Stomach smooth muscle (tissue), 2 donors: ENCODE results near the gene DCDC1.
"Not testable (repeated sequence)": the region's sequence is repeated elsewhere in the genome, so short reads cannot be mapped to it uniquely, and the experiment has no call there.

Experiments
- H3K27ac ChIP-seq: one replicate; pipeline ENCODE4 v1.7.0; 2013; ENCODE audit warnings: mild to moderate bottlenecking, low read length, inconsistent platforms
- H3K27me3 ChIP-seq, 2 donors: one replicate each; pipeline ENCODE4 v1.7.0; 2013; ENCODE audit warnings: low read length in 2 of 2; ENCODE audit not compliant: insufficient read depth in 2 of 2, control insufficient read depth in 1 of 2
- H3K36me3 ChIP-seq, 2 donors: one replicate each; pipeline ENCODE4 v1.7.0; 2013; ENCODE audit warnings: low read length in 2 of 2; ENCODE audit not compliant: control insufficient read depth in 2 of 2, insufficient read depth in 2 of 2
- H3K4me1 ChIP-seq: one replicate; pipeline ENCODE4 v1.7.0; 2013; ENCODE audit warnings: low read length; ENCODE audit not compliant: control insufficient read depth, insufficient read depth
- H3K4me3 ChIP-seq, 2 donors: one replicate each; pipeline ENCODE4 v1.7.0; 2013; ENCODE audit warnings: low read length in 2 of 2
- H3K9ac ChIP-seq, 2 donors: one replicate each; pipeline ENCODE4 v1.7.0; 2013; ENCODE audit warnings: low read length in 2 of 2, mild to moderate bottlenecking in 1 of 2
- H3K9me3 ChIP-seq, 2 donors: one replicate each; pipeline ENCODE4 v1.7.0; 2013; ENCODE audit warnings: low read length in 2 of 2; ENCODE audit not compliant: control insufficient read depth in 2 of 2
- donor health status: healthy.
- donor health status: Pancreatic carcinoma.

DCDC1 gene

DNA sequence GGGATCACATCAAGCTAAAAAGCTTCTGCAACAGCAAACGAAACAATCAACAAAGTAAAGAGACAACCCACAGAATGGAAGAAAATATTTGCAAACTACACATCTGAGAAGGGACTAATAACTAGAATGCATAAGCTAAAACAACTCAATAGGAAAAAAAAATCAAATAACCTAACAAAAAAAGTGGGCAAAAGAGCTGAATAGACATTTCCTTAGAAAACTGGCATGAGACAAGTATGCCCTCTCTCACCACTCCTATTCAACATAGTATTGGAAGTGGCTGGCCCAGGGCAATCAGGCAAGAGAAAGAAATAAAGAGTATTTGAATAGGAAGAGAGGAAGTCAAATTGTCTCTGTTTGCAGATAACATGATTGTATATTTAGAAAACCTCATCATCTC is 421.8 kb downstream of the DCDC1 start:
- not testable (repeated sequence) for H3K9me3 ChIP-seq, H3K4me3 ChIP-seq, H3K4me1 ChIP-seq, H3K27ac ChIP-seq, H3K9ac ChIP-seq, H3K36me3 ChIP-seq, H3K27me3 ChIP-seq

DNA sequence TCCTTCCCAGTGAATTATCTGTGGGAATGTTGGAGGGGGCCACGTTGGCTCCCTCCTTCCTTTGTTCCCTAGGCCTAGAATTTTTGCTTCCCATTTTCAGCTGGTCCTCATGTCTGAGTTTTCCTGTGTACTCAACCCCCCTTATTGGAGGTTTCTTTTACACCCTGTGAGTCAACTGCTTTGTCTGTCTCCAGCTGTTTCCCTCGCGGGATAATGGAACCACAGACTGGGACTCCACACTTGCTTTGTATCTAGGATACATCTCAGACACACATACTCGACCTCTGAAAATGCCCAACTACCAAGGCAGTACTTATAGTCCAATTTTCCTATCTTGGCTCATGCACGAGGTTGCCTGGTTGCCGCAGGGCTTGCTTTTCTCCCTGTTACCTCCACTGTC is 430.7 kb downstream of the DCDC1 start:
- Histone ChIP-seq H3K27me3 (peaks cover 0 to 2% of the 10 kb centered on the region in 2 donors), H3K9ac (no peak overlapping the region), H3K9me3 (no peaks in the 10 kb centered on the region), H3K4me1 (no peaks in the 10 kb centered on the region), H3K36me3 (no peaks in the 10 kb centered on the region), H3K27ac (no peak overlapping the region), H3K4me3 (no peak overlapping the region)

- H3K4me1 ChIP-seq = no peaks in the 10 kb centered on the region
- no peak overlapping the region for H3K27ac ChIP-seq
- H3K36me3 ChIP-seq = no peaks in the 10 kb centered on the region
- no peak overlapping the region for H3K4me3 ChIP-seq
- H3K27me3 ChIP-seq = peaks cover 0 to 2% of the 10 kb centered on the region in 2 donors
- H3K9me3 ChIP-seq = no peaks in the 10 kb centered on the region
- H3K9ac ChIP-seq = no peak overlapping the region
These were observed 431.4 kb downstream of the DCDC1 start for GRCh38 chr11:30938171-30938570.

DNA sequence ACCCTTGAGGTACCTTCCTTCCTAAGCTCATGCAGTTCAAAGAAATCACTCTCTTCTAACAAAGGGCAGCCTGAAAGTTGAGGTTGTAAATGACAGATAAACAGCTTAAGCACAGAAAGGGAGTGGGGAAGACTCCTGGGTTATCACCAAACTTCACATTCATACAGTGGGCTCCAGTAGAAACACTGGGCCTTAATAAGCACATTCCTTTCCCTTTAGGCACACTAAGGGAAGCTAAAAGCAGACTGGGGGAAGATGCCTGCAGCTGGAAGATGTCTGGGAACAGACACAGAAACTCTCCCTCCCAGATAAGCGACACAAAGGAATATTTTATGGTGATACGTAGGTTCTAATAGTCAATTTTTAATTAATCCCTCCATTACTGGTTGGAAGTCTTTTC is 433.0 kb downstream of the DCDC1 start:
- no peaks in the 10 kb centered on the region for H3K4me1 ChIP-seq
- H3K36me3 ChIP-seq = no peaks in the 10 kb centered on the region
- no peak overlapping the region for H3K9ac ChIP-seq
- no peak overlapping the region for H3K27ac ChIP-seq
- no peak overlapping the region for H3K4me3 ChIP-seq
- no peaks in the 10 kb centered on the region for H3K9me3 ChIP-seq
- peaks cover 0 to 2% of the 10 kb centered on the region in 2 donors for H3K27me3 ChIP-seq

GRCh38 chr11:30935861-30936260 is 433.7 kb downstream of the DCDC1 start:
- no peak overlapping the region for H3K27ac ChIP-seq
- H3K4me1 ChIP-seq = no peaks in the 10 kb centered on the region
- no peaks in the 10 kb centered on the region for H3K36me3 ChIP-seq
- H3K9ac ChIP-seq = no peak overlapping the region
- no peaks in the 10 kb centered on the region for H3K9me3 ChIP-seq
- H3K27me3 ChIP-seq = peaks cover 0 to 2% of the 10 kb centered on the region in 2 donors
- no peak overlapping the region for H3K4me3 ChIP-seq

- H3K4me3 ChIP-seq = no peak overlapping the region
- H3K9me3 ChIP-seq = no peaks in the 10 kb centered on the region
These were observed 443.4 kb downstream of the DCDC1 start for GRCh38 chr11:30926130-30926529.

GRCh38 chr11:30921811-30922210 is 447.7 kb downstream of the DCDC1 start:
- Histone ChIP-seq H3K27ac (no peak overlapping the region), H3K4me1 (no peaks in the 10 kb centered on the region), H3K36me3 (no peaks in the 10 kb centered on the region), H3K27me3 (peaks cover 0 to 5% of the 10 kb centered on the region in 2 donors), H3K4me3 (no peak overlapping the region), H3K9me3 (no peaks in the 10 kb centered on the region), H3K9ac (no peak overlapping the region)

More at GRCh38 chr11:30926130-30926529, 443.4 kb downstream of the DCDC1 start:
- peaks cover 0 to 5% of the 10 kb centered on the region in 2 donors for H3K27me3 ChIP-seq
- H3K36me3 ChIP-seq = no peaks in the 10 kb centered on the region
- H3K9ac ChIP-seq = no peak overlapping the region
- no peaks in the 10 kb centered on the region for H3K4me1 ChIP-seq
- no peak overlapping the region for H3K27ac ChIP-seq

DNA sequence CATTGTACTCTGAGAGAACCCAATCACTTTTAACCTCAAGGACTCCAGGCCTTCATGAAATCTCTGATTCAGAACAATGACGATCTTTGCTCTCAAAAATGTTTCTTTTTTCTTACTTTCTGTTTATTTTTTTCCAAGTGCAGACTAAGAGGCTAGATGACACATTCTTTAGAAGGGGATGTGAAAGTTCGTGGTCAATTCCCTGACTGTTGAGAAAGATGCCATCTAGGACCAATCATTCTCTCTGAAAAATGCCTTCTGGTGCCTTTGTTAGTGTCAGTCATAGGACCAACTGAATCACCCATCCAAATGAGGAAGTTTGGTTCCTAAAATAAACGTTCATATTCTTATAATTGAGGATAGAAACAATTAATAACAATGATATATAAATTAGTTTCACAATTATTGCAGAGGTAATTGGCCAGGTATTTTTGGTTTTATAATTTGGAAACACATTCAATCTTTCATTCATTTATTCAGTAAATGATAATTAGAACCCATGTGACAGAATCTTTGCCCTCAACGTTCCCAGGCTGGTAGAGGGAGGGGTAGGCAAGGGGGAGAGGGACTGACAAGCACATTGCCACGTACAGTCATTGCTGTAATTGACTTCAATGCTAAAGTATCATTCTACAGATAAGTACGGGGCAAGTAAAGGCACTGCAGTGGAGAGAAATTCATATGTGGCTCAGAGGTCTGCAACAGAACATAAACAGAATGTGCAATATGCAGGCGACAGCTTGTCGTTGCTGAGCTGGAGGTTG is 450.0 kb downstream of the DCDC1 start:
- Histone ChIP-seq H3K4me3 (no peak overlapping the region), H3K27ac (no peak overlapping the region), H3K36me3 (no peaks in the 10 kb centered on the region), H3K9ac (no peak overlapping the region), H3K27me3 (peaks cover 0 to 5% of the 10 kb centered on the region in 2 donors), H3K4me1 (no peaks in the 10 kb centered on the region), H3K9me3 (no peaks in the 10 kb centered on the region)

- no peaks in the 10 kb centered on the region for H3K4me1 ChIP-seq
- no peaks in the 10 kb centered on the region for H3K9me3 ChIP-seq
- no peak overlapping the region for H3K9ac ChIP-seq
- H3K27me3 ChIP-seq = peaks cover 0 to 5% of the 10 kb centered on the region in 2 donors
- no peak overlapping the region for H3K4me3 ChIP-seq
- no peak overlapping the region for H3K27ac ChIP-seq
- H3K36me3 ChIP-seq = no peaks in the 10 kb centered on the region
These were observed 451.6 kb downstream of the DCDC1 start for GRCh38 chr11:30917859-30918478.

DNA sequence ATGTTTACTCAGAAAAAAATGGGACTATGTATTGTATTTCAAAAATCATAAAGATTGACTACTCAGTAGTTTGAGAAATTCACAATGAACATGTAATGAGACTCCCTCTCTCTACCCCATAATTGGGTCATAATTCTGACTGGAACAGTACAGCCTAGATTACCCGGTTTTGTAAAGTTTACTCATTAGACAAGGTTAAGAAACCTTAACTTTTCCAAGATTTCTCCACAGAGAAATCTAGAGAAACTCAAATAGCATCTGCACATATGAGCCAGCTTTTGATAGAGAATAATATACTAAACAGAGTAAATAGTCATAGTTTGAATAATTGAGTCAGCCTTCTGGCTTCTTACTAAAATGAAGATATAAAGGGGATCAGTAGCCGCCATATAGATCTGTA is 452.3 kb downstream of the DCDC1 start:
- Histone ChIP-seq H3K4me3 (no peak overlapping the region), H3K9me3 (no peaks in the 10 kb centered on the region), H3K9ac (no peak overlapping the region), H3K27ac (no peak overlapping the region), H3K27me3 (peaks cover 0 to 5% of the 10 kb centered on the region in 2 donors), H3K36me3 (no peaks in the 10 kb centered on the region), H3K4me1 (no peaks in the 10 kb centered on the region)

DNA sequence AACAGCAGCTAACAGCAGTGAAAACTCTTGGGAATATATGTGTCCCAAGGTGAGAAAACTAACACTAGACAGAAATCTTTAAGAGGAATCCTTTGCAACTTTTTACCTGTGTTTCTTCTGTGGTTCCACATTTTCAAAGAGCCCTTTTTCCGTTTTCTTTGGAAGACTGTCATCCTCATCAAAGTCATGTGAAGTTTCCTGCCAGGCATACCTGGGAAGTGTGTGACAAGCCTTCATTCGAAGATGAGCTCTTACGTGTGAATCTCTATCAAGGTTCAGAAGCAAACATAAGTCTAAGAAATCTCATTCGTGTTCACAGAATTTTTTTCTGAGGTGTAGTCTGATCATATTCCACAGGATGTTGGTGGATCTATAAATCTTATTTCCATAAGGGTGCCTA is 452.8 kb downstream of the DCDC1 start:
- peaks cover 0 to 5% of the 10 kb centered on the region in 2 donors for H3K27me3 ChIP-seq
- H3K36me3 ChIP-seq = no peaks in the 10 kb centered on the region

More for the DNA sequence above, 452.8 kb downstream of the DCDC1 start:
- Histone ChIP-seq H3K9me3 (no peaks in the 10 kb centered on the region), H3K9ac (no peak overlapping the region), H3K4me3 (no peak overlapping the region), H3K27ac (no peak overlapping the region), H3K4me1 (no peaks in the 10 kb centered on the region)
